SIG-M5 treated with dmso at 0.1 percent for 504 hours (cell line): ENCODE measurements around the gene ITGAL.
"Not testable (repeated sequence)": the region's sequence is repeated elsewhere in the genome, so short reads cannot be mapped to it uniquely, and the experiment has no call there.

Experiments
- DNase-seq: peaks from one replicate; lab custom pipeline; 2025; ENCODE audit not compliant: unreplicated experiment; lab: John Stamatoyannopoulos, UW

ITGAL gene

DNA sequence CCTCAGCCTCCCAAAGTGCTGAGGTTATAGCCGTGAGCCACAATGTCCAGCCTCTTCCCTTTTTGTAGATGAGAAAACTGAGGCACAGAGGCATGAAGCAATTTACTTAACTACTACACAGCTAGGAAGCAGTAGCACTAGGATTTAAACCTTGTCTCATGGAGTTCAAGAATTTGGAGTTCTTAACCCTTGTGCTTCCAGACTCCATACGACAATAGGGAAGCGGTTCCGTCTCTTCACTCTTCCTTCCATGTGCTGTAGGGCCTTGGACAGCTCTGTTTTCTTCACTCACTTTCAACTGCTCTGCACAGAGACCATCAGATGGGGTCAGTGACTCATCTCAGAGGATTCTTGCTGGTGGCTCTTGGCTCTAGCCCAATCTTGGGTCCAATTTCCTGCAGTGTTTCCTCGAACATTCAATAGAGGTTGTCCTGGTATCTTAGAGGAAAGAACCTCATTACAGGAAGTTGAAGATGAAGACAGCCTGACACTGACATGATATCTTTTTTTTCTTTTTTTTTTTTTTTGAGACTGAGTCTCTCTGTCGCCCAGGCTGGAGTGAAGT is 19.3 kb downstream of the ITGAL start:
- peak; percentile 42 for DNase-seq

- no peak for DNase-seq
Observed at GRCh38 chr16:30493941-30494488, 21.5 kb downstream of the ITGAL start.

DNA sequence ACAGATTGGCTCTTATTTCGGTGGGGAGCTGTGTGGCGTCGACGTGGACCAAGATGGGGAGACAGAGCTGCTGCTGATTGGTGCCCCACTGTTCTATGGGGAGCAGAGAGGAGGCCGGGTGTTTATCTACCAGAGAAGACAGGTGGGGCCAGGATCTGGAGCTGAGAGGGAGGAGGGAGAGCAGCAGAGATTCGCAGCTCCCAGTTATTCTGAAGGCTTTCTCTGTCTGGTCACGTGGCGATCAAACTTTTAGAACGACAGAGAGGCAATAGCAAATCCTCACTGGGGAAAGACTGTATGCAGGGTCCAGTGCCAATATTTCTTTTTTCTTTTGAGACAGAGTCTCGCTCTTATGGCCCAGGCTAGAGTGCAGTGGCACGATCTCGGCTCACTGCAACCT is 22.2 kb downstream of the ITGAL start:
- DNase-seq: no peak

- DNase-seq: no peak
Observed at GRCh38 chr16:30499284-30499683, 26.7 kb downstream of the ITGAL start.

GRCh38 chr16:30503403-30504296 is 31.1 kb downstream of the ITGAL start:
- no peak for DNase-seq

DNA sequence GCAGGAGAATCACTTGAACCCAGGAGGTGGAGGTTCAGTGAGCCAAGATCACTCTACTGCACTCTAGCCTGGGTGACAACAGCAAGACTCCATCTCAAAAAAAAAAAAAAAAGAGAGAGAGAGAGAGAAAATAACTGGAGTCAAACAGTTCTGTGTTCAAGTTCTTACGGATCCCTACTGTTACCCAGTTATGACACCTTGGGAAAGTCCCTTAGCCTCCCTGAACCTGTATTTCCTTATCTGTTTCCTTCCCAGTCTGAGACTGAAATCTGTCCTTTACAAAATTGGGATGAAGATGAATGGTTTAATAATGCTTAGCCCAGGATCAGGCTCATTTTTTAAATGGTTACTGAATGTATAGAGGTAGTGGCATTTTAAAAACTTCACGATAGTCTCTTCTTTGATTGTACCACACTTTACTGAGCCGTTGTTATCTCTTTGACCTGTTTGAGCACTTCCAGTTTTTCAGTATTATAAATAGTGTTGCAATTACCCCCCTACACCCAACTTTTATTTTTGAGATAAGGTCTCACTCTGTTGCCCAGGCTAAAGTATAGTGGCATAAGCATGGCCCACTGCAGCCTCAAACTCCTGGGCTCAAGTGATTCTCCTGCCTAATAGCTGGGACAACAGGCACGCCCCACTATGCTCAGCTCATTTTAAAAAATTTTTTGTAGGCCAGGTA is 36.7 kb downstream of the ITGAL start:
- DNase-seq: no peak

- no peak for DNase-seq
Observed at GRCh38 chr16:30510376-30510938, 37.9 kb downstream of the ITGAL start.

DNA sequence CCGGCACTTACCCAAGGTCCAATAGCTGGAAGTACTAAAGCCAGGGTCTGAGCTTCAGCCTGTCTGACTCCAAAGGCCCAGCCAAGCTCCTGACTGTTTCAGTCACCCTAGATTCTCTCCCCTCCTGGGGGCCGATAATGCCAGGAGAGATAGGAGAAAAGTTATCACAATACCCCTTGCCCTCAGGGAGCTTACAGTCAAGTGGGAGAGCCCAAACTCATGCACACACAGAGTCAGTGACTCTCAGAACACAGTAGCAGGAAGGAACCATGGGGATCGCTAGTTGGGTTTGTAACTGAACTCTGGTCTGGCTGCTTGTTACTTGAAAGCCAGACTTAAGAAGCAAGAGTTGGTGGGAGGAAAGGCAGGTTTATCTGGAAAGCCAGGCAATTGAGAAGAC is 39.0 kb downstream of the ITGAL start:
- no peak for DNase-seq

GRCh38 chr16:30515275-30515674 is 42.7 kb downstream of the ITGAL start:
- DNase-seq: no peak

DNA sequence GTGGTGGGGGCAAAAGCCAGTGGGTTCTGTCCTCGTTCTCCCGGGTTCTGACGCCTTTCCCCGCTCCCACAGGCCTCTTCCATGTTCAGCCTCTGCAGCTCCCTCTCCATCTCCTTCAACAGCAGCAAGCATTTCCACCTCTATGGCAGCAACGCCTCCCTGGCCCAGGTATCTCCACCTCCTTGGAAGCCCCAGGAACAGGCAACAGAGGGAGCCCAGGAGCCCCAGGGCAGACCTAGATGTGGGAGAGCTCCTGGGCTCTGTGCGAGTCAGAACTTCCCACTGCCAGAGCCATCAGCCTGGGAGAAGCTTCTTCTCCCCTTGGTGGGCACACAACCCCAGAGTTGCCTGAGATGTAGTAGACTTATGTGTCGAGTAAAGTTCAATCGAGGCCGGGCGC is 46.0 kb downstream of the ITGAL start:
- DNase-seq: no peak

- no peak for DNase-seq
Observed at GRCh38 chr16:30519120-30520049, 46.8 kb downstream of the ITGAL start.

- DNase-seq: no peak
Observed at GRCh38 chr16:30521476-30521872, 48.9 kb downstream of the ITGAL start.

DNA sequence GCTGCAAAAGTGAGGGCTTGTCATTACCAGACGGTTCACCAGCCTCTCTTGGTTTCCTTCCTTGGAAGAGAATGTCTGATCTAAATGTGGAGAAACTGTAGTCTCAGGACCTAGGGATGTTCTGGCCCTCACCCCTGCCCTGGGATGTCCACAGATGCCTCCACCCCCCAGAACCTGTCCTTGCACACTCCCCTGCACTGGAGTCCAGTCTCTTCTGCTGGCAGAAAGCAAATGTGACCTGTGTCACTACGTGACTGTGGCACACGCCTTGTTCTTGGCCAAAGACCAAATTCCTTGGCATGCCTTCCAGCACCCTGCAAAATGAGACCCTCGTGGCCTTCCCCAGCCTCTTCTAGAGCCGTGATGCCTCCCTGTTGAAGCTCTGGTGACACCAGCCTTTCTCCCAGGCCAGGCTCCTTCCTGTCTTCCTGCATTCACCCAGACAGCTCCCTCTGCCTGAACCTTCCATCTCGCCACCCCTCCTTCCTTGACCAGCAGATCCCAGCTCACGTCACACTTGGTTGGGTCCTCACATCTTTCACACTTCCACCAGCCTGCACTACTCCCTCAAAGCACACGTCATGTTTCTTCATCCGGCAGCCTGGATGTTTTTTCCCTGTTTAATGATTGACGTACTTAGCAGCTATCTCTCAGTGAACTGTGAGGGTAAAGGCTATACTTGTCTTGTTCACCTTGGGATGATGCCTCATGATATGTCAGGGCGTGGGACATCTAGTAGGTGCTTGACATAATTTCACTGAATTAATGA is 49.5 kb downstream of the ITGAL start:
- no peak for DNase-seq

- DNase-seq: not testable (repeated sequence)
Observed at GRCh38 chr16:30522702-30523463, 50.3 kb downstream of the ITGAL start.

DNA sequence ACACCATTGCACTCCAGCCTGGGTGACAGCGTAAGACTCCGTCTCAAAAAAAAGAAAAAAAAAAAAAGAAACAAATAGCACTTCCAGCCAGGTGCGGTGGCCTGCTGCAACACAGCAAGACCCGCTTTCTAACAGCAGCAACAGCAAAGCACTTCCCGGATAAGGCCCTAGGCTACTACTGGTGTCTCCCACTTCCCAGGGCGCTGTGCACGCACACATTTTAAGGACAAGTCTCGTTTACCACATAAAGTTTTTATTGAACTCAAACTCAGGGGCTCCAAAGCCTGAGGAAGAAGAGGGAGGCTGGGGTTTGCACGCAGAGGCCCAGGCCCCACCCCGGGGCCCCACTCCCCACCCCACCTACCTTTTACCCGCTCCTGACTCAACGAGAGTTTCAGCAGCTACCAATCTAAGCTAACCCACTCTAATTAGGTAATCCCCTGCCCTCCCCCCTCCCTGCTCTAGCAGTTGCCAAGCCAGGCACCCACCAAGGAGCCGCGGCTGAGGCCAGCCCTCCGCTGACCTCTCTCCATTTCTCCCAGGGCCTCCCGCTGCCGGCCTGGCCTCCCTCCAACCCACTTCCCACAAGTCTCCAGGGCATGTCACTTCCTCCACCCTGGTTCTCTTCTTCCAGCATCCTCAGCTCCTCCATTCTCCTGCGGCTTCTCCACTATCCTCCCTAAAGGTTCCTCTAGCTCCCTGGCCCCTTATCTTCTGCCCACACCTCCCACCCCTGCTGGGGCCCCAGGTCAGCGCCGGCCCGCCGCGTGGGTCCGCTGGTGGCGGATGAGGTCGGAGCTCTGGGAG is 51.4 kb downstream of the ITGAL start:
- DNase-seq: no peak

- DNase-seq: no peak
Observed at GRCh38 chr16:30524575-30525568, 52.3 kb downstream of the ITGAL start.

DNA sequence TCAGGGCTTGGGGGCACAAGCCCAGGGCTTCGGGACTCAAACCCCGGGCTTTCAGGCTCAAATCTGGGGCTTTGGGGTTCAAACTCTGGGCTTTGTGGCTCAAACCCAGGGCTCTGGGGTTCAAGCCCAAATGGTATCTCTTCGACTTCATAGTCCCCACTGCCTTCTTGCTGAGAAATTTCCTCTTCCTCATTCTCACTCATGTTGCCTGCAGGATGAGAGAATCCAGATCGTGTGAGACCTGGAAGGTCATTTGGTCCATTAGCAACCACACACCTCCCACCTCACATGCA is 53.2 kb downstream of the ITGAL start:
- DNase-seq: peak; percentile 46
